Uterus (tissue), 2 donors: Measurements from ENCODE around the gene DNAJC30.

ENCODE experiments used
- POLR2A ChIP-seq, 2 donors: fragments of 450-650 bp; IDR thresholded peaks; one replicate each; pipeline ENCODE4 v1.6.1; 2016; ENCODE audit warnings: antibody characterized with exemption in 2 of 2, mild to moderate bottlenecking in 1 of 2, moderate library complexity in 1 of 2
- TF ChIP-seq, protein P1 (sequence below), 4 experiments: fragments of 200-600 bp in 2 of 4; fragments of 450-650 bp in 2 of 4; sonication (generic) in 2 of 4; IDR thresholded peaks; one replicate each; pipeline ENCODE4 v1.5.1; 2016 to 2019; ENCODE audit warnings: antibody characterized with exemption in 4 of 4, mild to moderate bottlenecking in 2 of 4, moderate library complexity in 1 of 4

DNA sequence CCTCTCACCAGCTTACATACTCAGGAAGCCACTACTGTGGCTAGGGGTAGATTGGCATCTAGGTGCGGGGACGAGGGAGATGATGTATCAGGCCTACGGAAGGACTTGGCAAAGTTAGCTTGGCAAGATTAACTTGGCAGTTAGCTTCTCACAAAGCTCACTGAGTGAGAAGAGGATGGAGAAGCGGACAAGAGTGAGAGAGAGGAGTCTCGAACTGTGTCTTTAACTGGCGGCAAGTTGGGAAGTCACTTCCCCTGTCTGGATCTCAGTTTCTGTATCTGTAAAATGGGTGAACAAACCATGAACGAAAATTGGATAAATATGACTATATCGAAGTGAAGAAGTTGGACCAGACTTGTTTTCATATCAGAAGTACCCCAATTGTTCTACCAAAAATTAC, 49.4 kb downstream of the DNAJC30 start:
- TF ChIP-seq POLR2A (IDR thresholded peaks at IDR 0.05) = no peak
- TF ChIP-seq, protein P1, sequence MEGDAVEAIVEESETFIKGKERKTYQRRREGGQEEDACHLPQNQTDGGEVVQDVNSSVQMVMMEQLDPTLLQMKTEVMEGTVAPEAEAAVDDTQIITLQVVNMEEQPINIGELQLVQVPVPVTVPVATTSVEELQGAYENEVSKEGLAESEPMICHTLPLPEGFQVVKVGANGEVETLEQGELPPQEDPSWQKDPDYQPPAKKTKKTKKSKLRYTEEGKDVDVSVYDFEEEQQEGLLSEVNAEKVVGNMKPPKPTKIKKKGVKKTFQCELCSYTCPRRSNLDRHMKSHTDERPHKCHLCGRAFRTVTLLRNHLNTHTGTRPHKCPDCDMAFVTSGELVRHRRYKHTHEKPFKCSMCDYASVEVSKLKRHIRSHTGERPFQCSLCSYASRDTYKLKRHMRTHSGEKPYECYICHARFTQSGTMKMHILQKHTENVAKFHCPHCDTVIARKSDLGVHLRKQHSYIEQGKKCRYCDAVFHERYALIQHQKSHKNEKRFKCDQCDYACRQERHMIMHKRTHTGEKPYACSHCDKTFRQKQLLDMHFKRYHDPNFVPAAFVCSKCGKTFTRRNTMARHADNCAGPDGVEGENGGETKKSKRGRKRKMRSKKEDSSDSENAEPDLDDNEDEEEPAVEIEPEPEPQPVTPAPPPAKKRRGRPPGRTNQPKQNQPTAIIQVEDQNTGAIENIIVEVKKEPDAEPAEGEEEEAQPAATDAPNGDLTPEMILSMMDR (IDR thresholded peaks at IDR 0.05) = no peak
